Lung microvascular endothelial cell (primary cell): Measurements from ENCODE around the gene CLEC16A. TPM values are rescaled to one million over a fixed set of nuclear protein-coding genes. Genes with fewer than 3 reads are reported as not detected.
A peak's percentile ranks its signal among the peaks of the same experiment; 100 is the strongest.
"Not testable (repeated sequence)": the region's sequence is repeated elsewhere in the genome, so short reads cannot be mapped to it uniquely, and the experiment has no call there.

Experiments used
- DNase-seq, 2 donors: peaks; one replicate each; pipeline versions ENCODE4 v3.0.0 to v3.0.0-alpha.2; 2010; ENCODE audit warnings: low read depth in 2 of 2
- total RNA-seq: library from RNA; depleted of rRNA; stranded (reverse); fragments of >200 nt; gene quantifications from 2 replicates; pipeline ENCODE4 v1.2.1, GENCODE V29; 2014

Gene CLEC16A
- total RNA-seq, 1 donor from 2014 or later: 23.4 TPM

- DNase-seq: no peak
Observed at GRCh38 chr16:10966129-10966528, 21.8 kb downstream of the CLEC16A start.

- DNase-seq: not testable (repeated sequence)
Observed at GRCh38 chr16:10966559-10966958, 22.2 kb downstream of the CLEC16A start.

GRCh38 chr16:10967986-10968385 is 23.6 kb downstream of the CLEC16A start:
- DNase-seq: no peak

- no peak for DNase-seq
Observed at GRCh38 chr16:10968498-10968897, 24.1 kb downstream of the CLEC16A start.

- no peak for DNase-seq
Observed at GRCh38 chr16:10969615-10970014, 25.3 kb downstream of the CLEC16A start.

DNA sequence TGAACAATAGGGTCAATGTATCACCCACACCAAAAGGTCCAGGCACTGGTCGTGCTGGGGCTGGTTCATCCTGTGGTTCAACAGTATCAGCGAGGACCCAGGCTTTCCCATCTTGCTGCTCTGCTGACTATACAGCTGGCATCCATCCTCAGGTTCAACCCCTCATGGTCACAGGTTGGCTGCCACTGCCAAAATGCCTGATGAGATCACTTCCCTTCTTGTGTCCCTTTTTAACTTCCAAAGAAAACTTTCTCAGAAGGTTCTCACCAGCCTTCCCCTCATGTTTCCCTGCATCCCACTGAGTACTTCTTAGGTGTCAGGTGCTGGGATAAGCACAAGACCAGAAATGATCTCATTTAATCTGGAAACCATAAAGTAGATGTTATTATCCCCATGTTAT is 25.7 kb downstream of the CLEC16A start:
- peak in 1 of 2 donors; percentile 11 for DNase-seq

- peak; percentile 83 for DNase-seq
Observed at GRCh38 chr16:10971560-10971961, 27.2 kb downstream of the CLEC16A start.

DNA sequence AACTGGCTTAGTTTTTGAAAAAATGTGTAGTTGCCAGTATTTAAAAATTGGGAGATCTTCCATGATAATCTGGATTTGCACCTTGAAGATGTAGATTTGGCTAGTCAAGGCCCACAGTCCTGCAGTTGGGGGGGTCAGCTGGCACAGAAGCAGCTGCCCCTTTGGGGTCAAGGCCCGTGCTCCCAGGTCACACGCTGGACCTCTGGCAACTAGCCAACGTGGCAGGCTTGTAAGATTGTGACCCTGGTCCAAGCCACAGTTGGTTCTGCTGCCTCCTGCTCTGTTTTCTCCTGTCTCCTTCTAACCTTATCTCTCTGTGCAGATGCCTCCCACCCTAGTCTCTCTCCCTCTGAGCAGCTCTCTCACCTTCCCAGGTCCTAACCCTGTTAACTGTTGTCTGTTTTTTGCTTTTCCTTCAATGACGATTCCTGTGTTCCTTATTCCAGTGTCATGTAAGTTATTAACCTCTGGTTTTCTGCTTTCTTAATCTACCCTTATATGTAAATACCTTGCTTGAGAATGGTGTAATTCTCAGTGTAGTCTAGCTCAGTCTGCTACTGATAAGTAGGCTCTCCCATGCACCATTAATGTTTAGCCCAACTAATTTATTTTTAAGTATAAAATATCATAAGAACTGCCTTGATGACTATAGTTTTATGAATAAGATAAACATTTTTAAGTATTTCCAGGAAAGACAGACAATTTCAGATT is 27.9 kb downstream of the CLEC16A start:
- DNase-seq: no peak

DNA sequence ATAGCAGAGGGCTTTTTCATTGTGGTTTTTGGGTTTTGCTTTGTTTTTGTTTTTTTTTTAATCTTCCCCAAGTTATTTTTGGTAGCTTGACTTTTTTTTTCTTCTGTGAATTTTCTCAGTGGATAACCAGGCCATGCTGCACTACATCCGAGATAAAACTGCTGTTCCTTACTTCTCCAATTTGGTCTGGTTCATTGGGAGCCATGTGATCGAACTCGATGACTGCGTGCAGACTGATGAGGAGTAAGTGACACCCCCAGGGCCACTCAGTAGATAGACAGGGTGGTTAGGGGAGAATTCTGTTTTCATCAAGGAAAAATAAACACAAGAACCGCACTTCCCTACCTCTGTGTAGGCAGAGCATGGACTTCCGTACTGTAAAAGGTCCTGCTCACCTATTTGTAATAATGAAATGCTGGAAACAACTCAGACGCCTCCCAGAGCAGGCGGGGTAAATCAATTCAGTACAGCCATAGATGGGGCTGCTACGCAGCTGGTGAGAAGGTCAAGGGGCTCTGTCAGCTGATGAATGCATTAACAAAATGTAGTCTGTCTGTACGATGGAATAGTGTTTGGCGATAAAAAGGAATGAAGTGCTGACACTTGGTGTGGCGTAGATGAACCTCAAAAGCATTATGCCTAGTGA is 28.6 kb downstream of the CLEC16A start:
- no peak for DNase-seq

DNA sequence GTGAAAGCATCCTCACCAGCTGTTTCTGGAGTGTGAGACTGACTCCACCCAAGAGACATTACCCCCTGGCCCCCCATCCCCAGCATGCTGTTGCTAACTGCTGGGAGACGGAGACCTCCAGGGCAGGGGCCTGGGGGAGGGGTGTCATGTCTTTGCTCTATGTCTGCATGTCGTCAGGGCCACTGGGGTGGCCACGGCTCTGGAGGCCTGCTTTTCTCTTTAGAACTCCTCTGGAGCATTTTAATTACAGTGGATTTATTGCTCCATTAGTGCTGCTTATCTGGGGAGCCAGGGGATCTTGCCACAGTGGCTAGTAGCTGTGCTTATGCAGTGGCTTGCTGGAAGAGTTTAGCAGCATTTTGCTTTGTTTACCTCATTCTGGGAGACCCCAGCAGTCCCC is 32.3 kb downstream of the CLEC16A start:
- no peak for DNase-seq

GRCh38 chr16:10978124-10978523 is 33.8 kb downstream of the CLEC16A start:
- no peak for DNase-seq

DNA sequence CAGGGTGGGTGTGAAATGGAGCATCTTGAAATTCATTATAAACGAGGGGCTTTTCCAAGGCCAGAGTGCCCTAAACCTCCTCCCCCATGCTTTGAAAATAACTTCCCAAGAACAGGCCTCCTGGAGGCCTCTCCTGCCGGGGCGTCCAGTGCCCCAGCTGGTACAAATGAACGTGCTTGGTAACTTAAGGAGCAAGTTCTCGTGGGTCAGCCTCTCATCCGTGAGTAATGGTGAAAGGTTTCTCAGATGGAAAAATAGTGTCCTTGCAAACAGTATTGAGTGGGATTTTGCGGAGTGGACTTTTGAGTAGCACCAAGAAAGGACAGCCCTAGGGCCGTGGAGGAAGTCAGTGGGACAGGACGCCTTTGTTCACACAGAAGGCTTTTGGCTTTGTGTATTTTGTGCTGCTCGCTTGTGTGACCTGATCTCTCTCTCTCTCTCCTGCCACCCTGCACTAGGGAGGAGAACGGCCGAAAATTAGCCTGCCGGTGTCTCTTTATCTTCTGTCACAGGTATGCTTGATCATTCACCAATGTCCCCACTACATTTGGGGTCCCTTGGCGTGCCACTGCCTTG is 34.6 kb downstream of the CLEC16A start:
- DNase-seq: no peak

- no peak for DNase-seq
Observed at GRCh38 chr16:10979717-10980601, 35.6 kb downstream of the CLEC16A start.

DNA sequence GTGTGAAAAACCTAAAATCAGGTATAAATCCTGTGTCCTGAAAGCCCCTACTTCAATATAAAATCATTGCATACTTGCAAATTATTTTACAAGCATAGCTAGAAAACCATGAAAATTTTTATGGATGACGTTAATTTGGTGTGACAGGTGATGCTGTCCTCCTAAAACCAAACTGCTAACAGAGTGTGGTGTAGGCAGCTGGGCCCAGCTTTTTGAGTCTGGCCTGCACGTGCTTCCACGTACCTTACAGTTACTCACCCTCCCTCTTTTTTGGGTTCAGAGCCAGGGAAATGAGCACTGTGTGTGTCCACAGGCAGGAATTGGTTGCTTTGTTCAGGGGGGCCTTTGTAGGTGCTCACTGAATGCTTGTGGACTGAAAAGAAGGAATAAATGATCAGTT is 36.4 kb downstream of the CLEC16A start:
- no peak for DNase-seq

- DNase-seq: peak in 1 of 2 donors; percentile 25
Observed at GRCh38 chr16:10981697-10982216, 37.4 kb downstream of the CLEC16A start.

DNA sequence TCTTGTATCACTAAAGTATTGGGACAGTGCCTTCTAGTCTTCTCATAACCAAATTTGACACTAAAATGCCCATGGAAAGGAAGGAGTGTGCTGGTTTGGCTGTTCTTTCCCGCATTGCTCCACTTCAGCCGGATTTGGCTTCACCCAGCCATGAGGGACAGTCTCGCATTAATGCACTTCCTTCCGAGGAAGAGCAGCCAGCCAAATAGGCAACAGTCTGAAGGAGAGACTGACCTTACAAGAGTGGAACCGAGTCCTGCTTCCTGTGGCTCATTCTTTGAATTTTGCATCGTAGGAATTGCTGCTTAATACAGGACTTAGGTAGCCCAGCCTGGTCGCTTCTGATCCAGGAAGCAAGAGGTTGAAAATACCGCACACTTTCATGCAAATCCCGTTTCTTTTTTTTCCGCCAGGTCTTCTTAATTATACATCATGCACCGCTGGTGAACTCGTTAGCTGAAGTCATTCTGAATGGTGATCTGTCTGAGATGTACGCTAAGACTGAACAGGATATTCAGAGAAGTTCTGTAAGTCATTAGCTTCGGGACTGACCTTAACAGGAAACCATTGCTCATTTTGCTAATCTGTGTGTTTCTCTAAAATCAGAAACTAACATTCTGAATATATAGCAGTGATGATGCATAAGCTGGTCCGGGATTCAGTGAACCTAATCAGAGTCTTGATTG is 38.2 kb downstream of the CLEC16A start:
- peak in 1 of 2 donors; percentile 78 for DNase-seq

DNA sequence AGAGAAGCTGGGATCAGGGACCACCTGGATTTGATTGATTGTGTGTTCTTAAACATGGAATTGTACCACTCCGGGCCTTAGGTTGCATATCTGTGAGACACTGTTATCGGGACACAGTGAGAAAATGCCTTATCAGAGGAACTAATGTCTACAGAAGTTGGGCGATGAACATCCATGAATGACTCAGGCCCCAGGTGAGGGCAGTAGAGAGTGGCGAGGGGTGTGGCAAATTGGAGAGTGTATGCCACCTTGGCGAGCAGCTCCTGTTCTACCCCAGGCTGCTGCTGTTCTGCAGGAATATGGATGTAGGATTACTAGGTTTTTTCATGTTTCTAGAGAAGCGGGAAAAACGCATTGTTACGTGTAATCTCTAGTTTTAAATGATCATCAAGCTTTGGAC is 38.8 kb downstream of the CLEC16A start:
- no peak for DNase-seq

- DNase-seq: no peak
Observed at GRCh38 chr16:10984509-10984908, 40.1 kb downstream of the CLEC16A start.

GRCh38 chr16:10987361-10988163 is 43.2 kb downstream of the CLEC16A start:
- no peak for DNase-seq

GRCh38 chr16:10988164-10988803 is 43.9 kb downstream of the CLEC16A start:
- peak in 1 of 2 donors; percentile 11 for DNase-seq
